ENCODE results near the gene APH1A.

DNA sequence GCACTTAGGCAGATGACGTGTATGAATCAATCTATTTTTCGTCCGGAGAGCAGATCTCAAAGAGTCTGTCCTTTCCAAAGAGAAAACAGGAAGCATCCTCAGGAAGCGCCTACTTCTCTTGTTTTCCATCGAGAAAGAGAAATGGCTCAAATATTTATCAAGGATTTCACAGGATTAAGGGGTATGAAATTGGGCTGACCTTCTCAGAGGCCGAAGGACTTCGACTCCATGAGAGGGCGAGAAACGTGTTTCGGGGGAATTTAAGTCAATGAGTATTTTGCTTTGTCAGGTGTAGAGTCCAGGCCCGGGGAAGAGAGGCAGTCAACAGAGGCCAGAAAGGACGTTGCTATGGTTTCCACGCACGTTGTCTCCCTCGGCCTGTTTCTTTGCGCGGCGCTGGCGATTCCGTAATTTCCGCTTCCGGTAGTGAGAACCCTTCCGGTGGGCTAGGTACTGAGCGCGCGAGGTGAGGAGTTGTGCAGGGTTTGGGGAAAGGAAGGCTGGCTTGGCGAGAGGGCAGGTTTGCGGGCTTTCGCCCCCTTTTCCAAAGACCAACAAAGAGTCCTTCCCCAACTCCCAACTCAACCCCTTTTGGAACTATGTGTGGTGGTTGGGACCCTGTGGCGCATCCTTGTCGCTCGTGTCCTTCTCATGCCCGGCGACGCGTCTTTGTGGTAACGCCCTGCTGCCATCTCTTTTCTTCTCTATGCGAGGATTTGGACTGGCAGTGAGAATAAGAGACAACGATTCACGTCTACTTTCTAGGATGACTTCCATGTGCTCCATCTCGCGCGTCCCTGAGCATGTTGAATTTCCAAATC, 24.8 kb upstream of the APH1A start, which contains the start of gene MRPS21:
- TF ChIP-seq EP300 (IDR thresholded peaks at IDR 0.05) (no peak), MAZ (IDR thresholded peaks at IDR 0.05; ENCODE audit: borderline replicate concordance, low read depth, low read length) (no peak), BHLHE40 (IDR thresholded peaks at IDR 0.05; ENCODE audit: low read depth, low read length) (no peak), RCOR1 (IDR thresholded peaks at IDR 0.05; ENCODE audit: low read depth, low read length) (no peak), FOSB (CRISPR knock-in tag; IDR thresholded peaks at IDR 0.05) (no peak), PHF8 (IDR thresholded peaks at IDR 0.05; ENCODE audit: borderline replicate concordance, low read depth) (peak; percentile 87), POLR2A (IDR thresholded peaks at IDR 0.05; ENCODE audit: low read length) (peak; percentile 88)
- TF ChIP-seq, protein P1, sequence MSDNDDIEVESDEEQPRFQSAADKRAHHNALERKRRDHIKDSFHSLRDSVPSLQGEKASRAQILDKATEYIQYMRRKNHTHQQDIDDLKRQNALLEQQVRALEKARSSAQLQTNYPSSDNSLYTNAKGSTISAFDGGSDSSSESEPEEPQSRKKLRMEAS (IDR thresholded peaks at IDR 0.05) = peak; percentile 96
- TF ChIP-seq, protein P2, sequence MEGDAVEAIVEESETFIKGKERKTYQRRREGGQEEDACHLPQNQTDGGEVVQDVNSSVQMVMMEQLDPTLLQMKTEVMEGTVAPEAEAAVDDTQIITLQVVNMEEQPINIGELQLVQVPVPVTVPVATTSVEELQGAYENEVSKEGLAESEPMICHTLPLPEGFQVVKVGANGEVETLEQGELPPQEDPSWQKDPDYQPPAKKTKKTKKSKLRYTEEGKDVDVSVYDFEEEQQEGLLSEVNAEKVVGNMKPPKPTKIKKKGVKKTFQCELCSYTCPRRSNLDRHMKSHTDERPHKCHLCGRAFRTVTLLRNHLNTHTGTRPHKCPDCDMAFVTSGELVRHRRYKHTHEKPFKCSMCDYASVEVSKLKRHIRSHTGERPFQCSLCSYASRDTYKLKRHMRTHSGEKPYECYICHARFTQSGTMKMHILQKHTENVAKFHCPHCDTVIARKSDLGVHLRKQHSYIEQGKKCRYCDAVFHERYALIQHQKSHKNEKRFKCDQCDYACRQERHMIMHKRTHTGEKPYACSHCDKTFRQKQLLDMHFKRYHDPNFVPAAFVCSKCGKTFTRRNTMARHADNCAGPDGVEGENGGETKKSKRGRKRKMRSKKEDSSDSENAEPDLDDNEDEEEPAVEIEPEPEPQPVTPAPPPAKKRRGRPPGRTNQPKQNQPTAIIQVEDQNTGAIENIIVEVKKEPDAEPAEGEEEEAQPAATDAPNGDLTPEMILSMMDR (IDR thresholded peaks at IDR 0.05) = no peak
- TF ChIP-seq, protein P3, sequence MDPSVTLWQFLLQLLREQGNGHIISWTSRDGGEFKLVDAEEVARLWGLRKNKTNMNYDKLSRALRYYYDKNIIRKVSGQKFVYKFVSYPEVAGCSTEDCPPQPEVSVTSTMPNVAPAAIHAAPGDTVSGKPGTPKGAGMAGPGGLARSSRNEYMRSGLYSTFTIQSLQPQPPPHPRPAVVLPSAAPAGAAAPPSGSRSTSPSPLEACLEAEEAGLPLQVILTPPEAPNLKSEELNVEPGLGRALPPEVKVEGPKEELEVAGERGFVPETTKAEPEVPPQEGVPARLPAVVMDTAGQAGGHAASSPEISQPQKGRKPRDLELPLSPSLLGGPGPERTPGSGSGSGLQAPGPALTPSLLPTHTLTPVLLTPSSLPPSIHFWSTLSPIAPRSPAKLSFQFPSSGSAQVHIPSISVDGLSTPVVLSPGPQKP (IDR thresholded peaks at IDR 0.05; ENCODE audit: low read depth, low read length) = no peak
- TF ChIP-seq, protein P4, sequence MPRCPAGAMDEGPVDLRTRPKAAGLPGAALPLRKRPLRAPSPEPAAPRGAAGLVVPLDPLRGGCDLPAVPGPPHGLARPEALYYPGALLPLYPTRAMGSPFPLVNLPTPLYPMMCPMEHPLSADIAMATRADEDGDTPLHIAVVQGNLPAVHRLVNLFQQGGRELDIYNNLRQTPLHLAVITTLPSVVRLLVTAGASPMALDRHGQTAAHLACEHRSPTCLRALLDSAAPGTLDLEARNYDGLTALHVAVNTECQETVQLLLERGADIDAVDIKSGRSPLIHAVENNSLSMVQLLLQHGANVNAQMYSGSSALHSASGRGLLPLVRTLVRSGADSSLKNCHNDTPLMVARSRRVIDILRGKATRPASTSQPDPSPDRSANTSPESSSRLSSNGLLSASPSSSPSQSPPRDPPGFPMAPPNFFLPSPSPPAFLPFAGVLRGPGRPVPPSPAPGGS (IDR thresholded peaks at IDR 0.05) = peak; percentile 89

Measured in A549 (cell line).